ENCODE measurements around the gene MYZAP.

MYZAP gene

GRCh38 chr15:57589754-57590153 is 1.9 kb upstream of the MYZAP start:
- DNase-seq (ENCODE audit: low read depth): no peak
- TF ChIP-seq, protein P1, sequence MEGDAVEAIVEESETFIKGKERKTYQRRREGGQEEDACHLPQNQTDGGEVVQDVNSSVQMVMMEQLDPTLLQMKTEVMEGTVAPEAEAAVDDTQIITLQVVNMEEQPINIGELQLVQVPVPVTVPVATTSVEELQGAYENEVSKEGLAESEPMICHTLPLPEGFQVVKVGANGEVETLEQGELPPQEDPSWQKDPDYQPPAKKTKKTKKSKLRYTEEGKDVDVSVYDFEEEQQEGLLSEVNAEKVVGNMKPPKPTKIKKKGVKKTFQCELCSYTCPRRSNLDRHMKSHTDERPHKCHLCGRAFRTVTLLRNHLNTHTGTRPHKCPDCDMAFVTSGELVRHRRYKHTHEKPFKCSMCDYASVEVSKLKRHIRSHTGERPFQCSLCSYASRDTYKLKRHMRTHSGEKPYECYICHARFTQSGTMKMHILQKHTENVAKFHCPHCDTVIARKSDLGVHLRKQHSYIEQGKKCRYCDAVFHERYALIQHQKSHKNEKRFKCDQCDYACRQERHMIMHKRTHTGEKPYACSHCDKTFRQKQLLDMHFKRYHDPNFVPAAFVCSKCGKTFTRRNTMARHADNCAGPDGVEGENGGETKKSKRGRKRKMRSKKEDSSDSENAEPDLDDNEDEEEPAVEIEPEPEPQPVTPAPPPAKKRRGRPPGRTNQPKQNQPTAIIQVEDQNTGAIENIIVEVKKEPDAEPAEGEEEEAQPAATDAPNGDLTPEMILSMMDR (IDR thresholded peaks at IDR 0.05; ENCODE audit: insufficient read depth, low read depth, low read length, missing control alignments): no peak
- H3K4me3 ChIP-seq (ENCODE audit: low read depth, low read length): no peak overlapping the region

DNA sequence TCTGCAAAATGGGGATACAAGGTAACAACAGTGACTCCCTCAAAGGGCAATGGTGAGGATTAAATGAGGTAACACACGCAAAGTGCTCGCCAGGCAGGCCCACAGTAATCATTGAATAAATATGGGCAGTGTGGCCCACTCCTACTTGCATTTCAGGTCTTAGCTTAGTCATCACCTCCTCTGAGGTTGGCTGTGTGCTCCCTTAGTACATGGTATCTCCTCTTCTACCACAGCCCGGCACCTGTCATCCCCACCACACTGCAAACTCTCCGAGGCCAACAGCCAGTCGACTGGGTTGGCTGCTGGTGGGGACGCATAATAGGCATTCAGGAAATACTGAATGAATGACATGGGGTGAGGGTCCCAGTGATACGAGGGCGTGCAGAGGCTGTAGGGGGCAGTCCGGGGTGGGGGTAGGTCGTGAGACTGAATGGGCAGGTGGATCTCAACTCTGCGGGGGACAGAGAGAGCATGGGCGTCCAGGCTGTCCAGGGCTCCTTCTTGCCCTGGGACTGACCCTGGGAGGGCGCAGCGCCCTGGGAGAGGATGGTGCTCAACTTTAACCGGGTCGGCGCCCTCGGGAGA is 375 bp upstream of the MYZAP start:
- H3K4me3 ChIP-seq (ENCODE audit: low read depth, low read length): no peak overlapping the region
- TF ChIP-seq, protein P1 (IDR thresholded peaks at IDR 0.05; ENCODE audit: insufficient read depth, low read depth, low read length, missing control alignments): no peak
- no peak for DNase-seq (ENCODE audit: low read depth)

- no peak for DNase-seq (ENCODE audit: low read depth)
- no peak overlapping the region for H3K4me3 ChIP-seq (ENCODE audit: low read depth, low read length)
- TF ChIP-seq, protein P1 (IDR thresholded peaks at IDR 0.05; ENCODE audit: insufficient read depth, low read depth, low read length, missing control alignments): no peak
These were observed 722 bp downstream of the MYZAP start for GRCh38 chr15:57592426-57592825.

DNA sequence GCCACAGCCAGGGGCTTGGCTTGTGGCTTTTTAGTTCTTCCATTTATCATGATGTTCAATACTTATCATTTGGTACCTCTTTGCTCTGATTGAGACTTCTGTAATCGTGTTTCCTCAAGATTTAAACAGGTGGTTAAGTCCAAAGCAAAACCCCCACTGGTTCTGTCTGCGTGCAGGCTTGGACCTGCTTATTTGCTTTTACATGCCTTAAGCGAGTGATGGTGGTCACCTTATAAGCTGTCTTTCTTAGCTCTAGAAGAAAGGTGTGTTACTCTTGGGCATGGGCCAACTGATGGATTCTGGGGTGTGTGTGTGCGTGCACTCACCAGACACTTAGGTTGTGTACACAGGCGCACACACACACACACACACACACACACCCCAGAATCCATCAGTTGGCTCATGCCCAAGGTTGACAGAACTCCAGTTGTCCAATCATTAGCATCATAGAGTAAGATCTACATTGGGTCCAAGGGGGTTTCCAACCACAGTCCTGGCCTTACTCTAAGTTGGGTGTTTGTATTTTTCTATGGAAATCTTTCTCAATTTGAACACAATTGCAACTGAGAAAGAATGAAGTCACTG is 1.2 kb downstream of the MYZAP start:
- TF ChIP-seq, protein P1 (IDR thresholded peaks at IDR 0.05; ENCODE audit: insufficient read depth, low read depth, low read length, missing control alignments): no peak
- no peak overlapping the region for H3K4me3 ChIP-seq (ENCODE audit: low read depth, low read length)
- DNase-seq (ENCODE audit: low read depth): no peak

DNA sequence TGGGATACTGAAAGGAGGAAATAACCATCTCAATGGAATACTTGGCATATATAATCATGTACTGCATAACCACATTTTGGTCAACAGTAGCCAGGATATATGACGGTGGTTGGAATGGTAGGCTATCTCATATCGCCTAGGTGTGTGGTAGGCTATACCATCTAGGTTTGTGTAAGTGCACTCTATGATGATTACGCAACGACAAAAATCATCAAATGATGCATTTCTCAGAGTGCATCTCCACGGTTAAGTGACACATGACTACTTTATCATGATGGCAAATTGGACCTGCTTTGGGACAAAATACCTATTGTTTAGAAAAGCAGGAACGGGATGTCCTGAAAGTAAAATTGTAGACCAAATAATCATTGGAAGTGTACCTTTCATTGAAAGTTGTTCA is 2.8 kb downstream of the MYZAP start:
- no peak overlapping the region for H3K4me3 ChIP-seq (ENCODE audit: low read depth, low read length)
- TF ChIP-seq, protein P1 (IDR thresholded peaks at IDR 0.05; ENCODE audit: insufficient read depth, low read depth, low read length, missing control alignments): no peak
- no peak for DNase-seq (ENCODE audit: low read depth)

DNA sequence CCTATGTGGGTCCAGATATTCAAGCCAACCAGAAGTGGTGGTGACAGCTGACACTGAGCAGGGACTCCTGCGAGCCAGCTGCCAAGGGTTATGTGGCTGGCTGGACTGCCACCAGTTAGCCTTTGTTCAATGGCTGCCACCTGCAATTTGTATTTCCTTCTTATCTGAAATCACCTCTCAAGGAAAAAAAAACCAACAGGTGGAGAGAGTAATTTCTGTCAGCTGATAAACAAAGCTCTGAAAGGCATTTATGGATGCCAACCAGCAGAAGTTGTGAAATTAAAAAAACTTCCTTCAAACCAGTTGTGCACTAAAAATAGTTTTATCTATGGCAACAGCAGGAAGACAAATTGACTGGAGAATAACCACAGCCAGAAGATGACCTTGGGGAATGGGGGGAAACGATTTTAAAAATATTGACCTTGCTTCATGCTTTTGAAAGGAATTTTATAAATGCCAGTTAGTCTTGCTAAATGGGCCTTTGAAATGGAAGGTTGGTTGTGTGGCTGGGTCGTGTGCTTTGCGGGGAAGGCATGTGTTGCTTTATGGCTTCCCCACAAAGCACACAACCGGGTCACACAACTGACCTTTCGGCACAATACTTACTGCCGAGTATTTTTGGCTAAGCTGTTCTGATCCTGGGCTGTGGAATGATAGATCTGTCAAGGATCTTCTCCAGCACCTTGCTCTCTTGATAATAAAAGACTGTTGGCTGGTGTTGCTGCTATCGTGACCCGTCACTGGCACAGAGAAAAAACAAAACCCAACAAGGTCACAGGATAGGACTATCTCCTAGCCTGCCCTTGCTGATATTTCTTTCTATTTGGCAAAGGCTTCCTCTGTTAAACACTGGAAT is 3.5 kb downstream of the MYZAP start:
- H3K4me3 ChIP-seq (ENCODE audit: low read depth, low read length): no peak overlapping the region
- TF ChIP-seq, protein P1 (IDR thresholded peaks at IDR 0.05; ENCODE audit: insufficient read depth, low read depth, low read length, missing control alignments): no peak
- DNase-seq (ENCODE audit: low read depth): no peak

All from GM12865 (cell line).